ENCODE results near the gene NFATC1. TPM values are rescaled to one million over a fixed set of nuclear protein-coding genes. Genes with fewer than 3 reads are reported as not detected.

The NFATC1 gene
- total RNA-seq, 1 donor from 2014 or later: 8.1 TPM

GRCh38 chr18:79533591-79533990 lies 137.9 kb downstream of the NFATC1 start:
- Mint-ChIP-seq H3K36me3 (ENCODE audit: unreplicated experiment) (no peaks in the 10 kb centered on the region), H3K27me3 (ENCODE audit: unreplicated experiment) (peaks cover 42% of the 10 kb centered on the region), H3K27ac (ENCODE audit: unreplicated experiment) (no peak overlapping the region), H3K4me3 (ENCODE audit: unreplicated experiment) (no peak overlapping the region), H3K4me1 (ENCODE audit: unreplicated experiment) (no peaks in the 10 kb centered on the region), H3K9me3 (ENCODE audit: unreplicated experiment) (no peaks in the 10 kb centered on the region)
- no peak for DNase-seq (ENCODE audit: extremely low spot score, unreplicated experiment)
- TF ChIP-seq, protein P1, sequence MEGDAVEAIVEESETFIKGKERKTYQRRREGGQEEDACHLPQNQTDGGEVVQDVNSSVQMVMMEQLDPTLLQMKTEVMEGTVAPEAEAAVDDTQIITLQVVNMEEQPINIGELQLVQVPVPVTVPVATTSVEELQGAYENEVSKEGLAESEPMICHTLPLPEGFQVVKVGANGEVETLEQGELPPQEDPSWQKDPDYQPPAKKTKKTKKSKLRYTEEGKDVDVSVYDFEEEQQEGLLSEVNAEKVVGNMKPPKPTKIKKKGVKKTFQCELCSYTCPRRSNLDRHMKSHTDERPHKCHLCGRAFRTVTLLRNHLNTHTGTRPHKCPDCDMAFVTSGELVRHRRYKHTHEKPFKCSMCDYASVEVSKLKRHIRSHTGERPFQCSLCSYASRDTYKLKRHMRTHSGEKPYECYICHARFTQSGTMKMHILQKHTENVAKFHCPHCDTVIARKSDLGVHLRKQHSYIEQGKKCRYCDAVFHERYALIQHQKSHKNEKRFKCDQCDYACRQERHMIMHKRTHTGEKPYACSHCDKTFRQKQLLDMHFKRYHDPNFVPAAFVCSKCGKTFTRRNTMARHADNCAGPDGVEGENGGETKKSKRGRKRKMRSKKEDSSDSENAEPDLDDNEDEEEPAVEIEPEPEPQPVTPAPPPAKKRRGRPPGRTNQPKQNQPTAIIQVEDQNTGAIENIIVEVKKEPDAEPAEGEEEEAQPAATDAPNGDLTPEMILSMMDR (IDR thresholded peaks at IDR 0.05): no peak

DNA sequence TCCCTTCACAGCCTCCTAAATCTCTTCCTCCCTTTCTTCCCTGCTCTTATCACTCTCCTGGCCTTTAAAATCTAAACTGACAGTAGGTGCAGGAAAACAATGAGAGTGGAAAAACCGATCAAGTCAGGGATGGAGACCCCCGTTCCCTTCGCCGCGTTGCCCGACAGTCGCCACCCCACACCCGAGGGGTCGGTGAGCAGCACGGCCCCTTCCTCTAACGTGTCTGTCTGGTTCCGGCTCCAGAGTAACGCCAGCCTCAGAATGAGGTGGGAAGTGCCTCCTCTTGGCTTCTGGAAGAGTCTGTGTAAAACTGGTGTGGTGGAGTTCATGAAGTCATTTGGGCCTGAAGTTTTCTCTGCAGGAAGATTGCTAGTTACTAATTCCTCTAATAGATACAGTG lies 138.6 kb downstream of the NFATC1 start:
- Mint-ChIP-seq H3K27ac (ENCODE audit: unreplicated experiment) (no peak overlapping the region), H3K4me1 (ENCODE audit: unreplicated experiment) (no peaks in the 10 kb centered on the region), H3K4me3 (ENCODE audit: unreplicated experiment) (no peak overlapping the region), H3K9me3 (ENCODE audit: unreplicated experiment) (no peaks in the 10 kb centered on the region), H3K36me3 (ENCODE audit: unreplicated experiment) (no peaks in the 10 kb centered on the region), H3K27me3 (ENCODE audit: unreplicated experiment) (peaks cover 50% of the 10 kb centered on the region)
- no peak for DNase-seq (ENCODE audit: extremely low spot score, unreplicated experiment)
- TF ChIP-seq, protein P1 (IDR thresholded peaks at IDR 0.05): no peak

- no peaks in the 10 kb centered on the region for H3K36me3 Mint-ChIP-seq (ENCODE audit: unreplicated experiment)
Measured at GRCh38 chr18:79537758-79538157, 142.0 kb downstream of the NFATC1 start.

GRCh38 chr18:79538635-79539034 lies 142.9 kb downstream of the NFATC1 start:
- Mint-ChIP-seq H3K4me3 (ENCODE audit: unreplicated experiment) (no peak overlapping the region), H3K27ac (ENCODE audit: unreplicated experiment) (no peak overlapping the region), H3K36me3 (ENCODE audit: unreplicated experiment) (no peaks in the 10 kb centered on the region), H3K27me3 (ENCODE audit: unreplicated experiment) (peaks cover 59% of the 10 kb centered on the region), H3K4me1 (ENCODE audit: unreplicated experiment) (no peaks in the 10 kb centered on the region), H3K9me3 (ENCODE audit: unreplicated experiment) (peaks cover 4% of the 10 kb centered on the region)
- no peak for DNase-seq (ENCODE audit: extremely low spot score, unreplicated experiment)
- TF ChIP-seq, protein P1 (IDR thresholded peaks at IDR 0.05): no peak

More at GRCh38 chr18:79537758-79538157, 142.0 kb downstream of the NFATC1 start:
- Mint-ChIP-seq H3K27me3 (ENCODE audit: unreplicated experiment) (peaks cover 59% of the 10 kb centered on the region), H3K27ac (ENCODE audit: unreplicated experiment) (no peak overlapping the region), H3K4me3 (ENCODE audit: unreplicated experiment) (no peak overlapping the region), H3K9me3 (ENCODE audit: unreplicated experiment) (peaks cover 4% of the 10 kb centered on the region), H3K4me1 (ENCODE audit: unreplicated experiment) (no peaks in the 10 kb centered on the region)
- TF ChIP-seq, protein P1 (IDR thresholded peaks at IDR 0.05): no peak
- DNase-seq (ENCODE audit: extremely low spot score, unreplicated experiment): no peak

DNA sequence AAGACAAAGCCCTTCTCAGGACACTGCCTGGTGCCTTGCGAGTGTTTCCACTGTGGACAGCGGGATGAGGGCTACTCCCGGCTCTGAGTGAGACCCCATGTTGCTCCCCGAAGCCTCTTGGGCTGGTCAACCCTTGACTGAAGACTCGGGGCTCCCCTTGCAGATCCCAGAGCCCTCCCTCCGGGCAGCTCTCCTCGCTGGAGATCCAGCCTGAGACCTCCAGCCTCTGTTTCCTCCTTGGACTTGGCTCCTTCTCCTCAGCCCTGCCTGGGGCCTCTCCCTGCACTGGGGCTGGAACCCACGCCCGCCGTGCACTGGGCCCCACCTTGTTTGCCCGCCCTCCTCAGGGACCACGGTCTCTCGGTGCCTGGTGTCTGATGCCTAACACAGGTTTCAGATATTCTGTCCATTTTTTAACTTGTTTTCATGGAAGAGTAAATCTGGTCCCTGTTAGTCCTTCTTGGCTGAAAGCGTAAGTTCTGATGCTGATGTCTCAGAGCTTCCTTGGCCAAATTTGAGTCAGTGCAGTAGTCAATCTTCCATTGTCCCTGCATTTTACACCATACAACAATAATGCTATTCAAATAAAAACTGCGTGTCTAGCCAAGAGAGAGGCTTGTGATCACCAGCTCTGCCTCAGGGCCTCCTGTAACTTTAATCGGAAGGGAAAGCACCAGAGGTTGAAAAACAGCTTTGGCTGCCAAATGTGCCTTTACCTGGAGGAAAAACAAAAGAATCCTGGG lies 144.6 kb downstream of the NFATC1 start:
- no peaks in the 10 kb centered on the region for H3K36me3 Mint-ChIP-seq (ENCODE audit: unreplicated experiment)
- H3K27ac Mint-ChIP-seq (ENCODE audit: unreplicated experiment): no peak overlapping the region
- peaks cover 48% of the 10 kb centered on the region for H3K27me3 Mint-ChIP-seq (ENCODE audit: unreplicated experiment)
- peaks cover 4% of the 10 kb centered on the region for H3K9me3 Mint-ChIP-seq (ENCODE audit: unreplicated experiment)
- DNase-seq (ENCODE audit: extremely low spot score, unreplicated experiment): peak; percentile 81
- no peak overlapping the region for H3K4me3 Mint-ChIP-seq (ENCODE audit: unreplicated experiment)
- TF ChIP-seq, protein P1 (IDR thresholded peaks at IDR 0.05): no peak
- H3K4me1 Mint-ChIP-seq (ENCODE audit: unreplicated experiment): no peaks in the 10 kb centered on the region

All from osteocyte (in vitro differentiated cells).